ENCODE data around the gene HIVEP3. TPM values are rescaled to one million over a fixed set of nuclear protein-coding genes. Genes with fewer than 3 reads are reported as not detected.

The HIVEP3 gene
- total and polyA plus RNA-seq, 3 experiments from 2014 or later = 15.1 to 24.0 (median 23.0) TPM

GRCh38 chr1:41735139-41735538, 183.6 kb downstream of the HIVEP3 start:
- Mint-ChIP-seq H3K4me3 (no peak overlapping the region), H3K27ac (peak overlapping the region in 2 of 8 donors; percentile 7 to 16), H3K27me3 (peaks cover 0 to 4% of the 10 kb centered on the region in 2 donors), H3K9me3 (no peaks in the 10 kb centered on the region), H3K4me1 (peaks cover 26 to 30% (median 26%) of the 10 kb centered on the region in 3 donors), H3K36me3 (peaks cover 0 to 1% (median 0%) of the 10 kb centered on the region in 3 donors)
- DNase-seq = peak in 1 of 5 donors; percentile 4
- H3K27me3 ChIP-seq (ENCODE audit: insufficient read depth, low read length, poor library complexity, severe bottlenecking) = no peaks in the 10 kb centered on the region
- ChIA-PET CTCF (no interaction called here), POLR2A (no interaction called here)
- no peak overlapping the region for H3K27ac ChIP-seq (ENCODE audit: low read depth, low read length)
- H3K36me3 ChIP-seq (ENCODE audit: insufficient read depth, low read length) = no peaks in the 10 kb centered on the region
- H3K9me3 ChIP-seq (ENCODE audit: low read length) = no peaks in the 10 kb centered on the region
- peaks cover 20% of the 10 kb centered on the region for H3K4me1 ChIP-seq (ENCODE audit: insufficient read depth, low read length)
- H3K4me3 ChIP-seq (ENCODE audit: low read length) = no peak overlapping the region

- Mint-ChIP-seq H3K36me3 (peaks cover 0 to 1% (median 0%) of the 10 kb centered on the region in 3 donors), H3K4me1 (peaks cover 20 to 26% (median 21%) of the 10 kb centered on the region in 3 donors)
These were observed 184.3 kb downstream of the HIVEP3 start for GRCh38 chr1:41734201-41734970.

GRCh38 chr1:41733725-41734124, 185.0 kb downstream of the HIVEP3 start:
- no peak overlapping the region for H3K27ac Mint-ChIP-seq
- Histone ChIP-seq H3K27me3 (ENCODE audit: insufficient read depth, low read length, poor library complexity, severe bottlenecking) (no peaks in the 10 kb centered on the region), H3K4me3 (ENCODE audit: low read length) (no peak overlapping the region), H3K4me1 (ENCODE audit: insufficient read depth, low read length) (peaks cover 14% of the 10 kb centered on the region), H3K9me3 (ENCODE audit: low read length) (no peaks in the 10 kb centered on the region), H3K36me3 (ENCODE audit: insufficient read depth, low read length) (no peaks in the 10 kb centered on the region), H3K27ac (ENCODE audit: low read depth, low read length) (no peak overlapping the region)
- no peak overlapping the region for H3K4me3 Mint-ChIP-seq
- DNase-seq = no peak
- ChIA-PET CTCF (no interaction called here), POLR2A (no interaction called here)
- peaks cover 0 to 4% of the 10 kb centered on the region in 2 donors for H3K27me3 Mint-ChIP-seq
- peaks cover 0 to 1% (median 0%) of the 10 kb centered on the region in 3 donors for H3K36me3 Mint-ChIP-seq
- H3K9me3 Mint-ChIP-seq = no peaks in the 10 kb centered on the region
- peaks cover 20 to 26% (median 21%) of the 10 kb centered on the region in 3 donors for H3K4me1 Mint-ChIP-seq

More at GRCh38 chr1:41734201-41734970, 184.3 kb downstream of the HIVEP3 start:
- DNase-seq = peak in 1 of 5 donors; percentile 10
- no peaks in the 10 kb centered on the region for H3K36me3 ChIP-seq (ENCODE audit: insufficient read depth, low read length)
- H3K9me3 ChIP-seq (ENCODE audit: low read length) = no peaks in the 10 kb centered on the region
- H3K4me1 ChIP-seq (ENCODE audit: insufficient read depth, low read length) = peaks cover 14% of the 10 kb centered on the region
- H3K4me3 ChIP-seq (ENCODE audit: low read length) = no peak overlapping the region
- ChIA-PET CTCF (no interaction called here), POLR2A (no interaction called here)
- no peaks in the 10 kb centered on the region for H3K27me3 ChIP-seq (ENCODE audit: insufficient read depth, low read length, poor library complexity, severe bottlenecking)
- Mint-ChIP-seq H3K27me3 (peaks cover 0 to 4% of the 10 kb centered on the region in 2 donors), H3K4me3 (no peak overlapping the region), H3K9me3 (no peaks in the 10 kb centered on the region), H3K27ac (no peak overlapping the region)
- H3K27ac ChIP-seq (ENCODE audit: low read depth, low read length) = no peak overlapping the region

GRCh38 chr1:41733021-41733420, 185.7 kb downstream of the HIVEP3 start:
- ChIA-PET CTCF (no interaction called here), POLR2A (no interaction called here)
- Histone ChIP-seq H3K9me3 (ENCODE audit: low read length) (no peaks in the 10 kb centered on the region), H3K27ac (ENCODE audit: low read depth, low read length) (no peak overlapping the region), H3K27me3 (ENCODE audit: insufficient read depth, low read length, poor library complexity, severe bottlenecking) (no peaks in the 10 kb centered on the region), H3K4me3 (ENCODE audit: low read length) (no peak overlapping the region), H3K4me1 (ENCODE audit: insufficient read depth, low read length) (peaks cover 15% of the 10 kb centered on the region), H3K36me3 (ENCODE audit: insufficient read depth, low read length) (no peaks in the 10 kb centered on the region)
- Mint-ChIP-seq H3K27ac (no peak overlapping the region), H3K4me3 (no peak overlapping the region), H3K9me3 (no peaks in the 10 kb centered on the region), H3K27me3 (peaks cover 0 to 4% of the 10 kb centered on the region in 2 donors), H3K4me1 (peaks cover 20 to 28% (median 21%) of the 10 kb centered on the region in 3 donors), H3K36me3 (peaks cover 0 to 1% (median 0%) of the 10 kb centered on the region in 3 donors)
- DNase-seq = no peak

- Histone ChIP-seq H3K4me1 (ENCODE audit: insufficient read depth, low read length) (peaks cover 29% of the 10 kb centered on the region), H3K27ac (ENCODE audit: low read depth, low read length) (no peak overlapping the region), H3K36me3 (ENCODE audit: insufficient read depth, low read length) (no peaks in the 10 kb centered on the region), H3K27me3 (ENCODE audit: insufficient read depth, low read length, poor library complexity, severe bottlenecking) (no peaks in the 10 kb centered on the region), H3K4me3 (ENCODE audit: low read length) (no peak overlapping the region), H3K9me3 (ENCODE audit: low read length) (no peaks in the 10 kb centered on the region)
- Mint-ChIP-seq H3K4me3 (no peak overlapping the region), H3K9me3 (no peaks in the 10 kb centered on the region), H3K4me1 (peaks cover 33 to 37% (median 35%) of the 10 kb centered on the region in 3 donors), H3K27me3 (peaks cover 0 to 2% of the 10 kb centered on the region in 2 donors), H3K27ac (peak overlapping the region in 1 of 8 donors; percentile 12), H3K36me3 (peaks cover 0 to 1% (median 0%) of the 10 kb centered on the region in 3 donors)
- ChIA-PET POLR2A (interaction anchor here (0.6 kb wide), 1 partner anchor 104 kb away, joined by 3 read pairs; no protein-coding TSS in a partner anchor), CTCF (no interaction called here)
- no peak for DNase-seq
These were observed 187.1 kb downstream of the HIVEP3 start for GRCh38 chr1:41731516-41732030.

GRCh38 chr1:41730806-41731205, 187.9 kb downstream of the HIVEP3 start:
- DNase-seq = no peak
- Mint-ChIP-seq H3K4me1 (peaks cover 39 to 42% (median 40%) of the 10 kb centered on the region in 3 donors), H3K27me3 (peaks cover 0 to 2% of the 10 kb centered on the region in 2 donors), H3K36me3 (peaks cover 0 to 1% (median 0%) of the 10 kb centered on the region in 3 donors), H3K4me3 (no peak overlapping the region), H3K9me3 (no peaks in the 10 kb centered on the region), H3K27ac (no peak overlapping the region)
- Histone ChIP-seq H3K27me3 (ENCODE audit: insufficient read depth, low read length, poor library complexity, severe bottlenecking) (no peaks in the 10 kb centered on the region), H3K36me3 (ENCODE audit: insufficient read depth, low read length) (no peaks in the 10 kb centered on the region), H3K9me3 (ENCODE audit: low read length) (no peaks in the 10 kb centered on the region), H3K4me3 (ENCODE audit: low read length) (no peak overlapping the region), H3K4me1 (ENCODE audit: insufficient read depth, low read length) (peaks cover 34% of the 10 kb centered on the region), H3K27ac (ENCODE audit: low read depth, low read length) (no peak overlapping the region)
- POLR2A ChIA-PET = no interaction called here
- CTCF ChIA-PET = no interaction called here

GRCh38 chr1:41728403-41729202, 190.1 kb downstream of the HIVEP3 start:
- H3K4me1 ChIP-seq (ENCODE audit: insufficient read depth, low read length) = peaks cover 34% of the 10 kb centered on the region
- H3K36me3 ChIP-seq (ENCODE audit: insufficient read depth, low read length) = no peaks in the 10 kb centered on the region
- DNase-seq = peak in 4 of 5 donors; percentile 29 to 53 (median 46)
- ChIA-PET CTCF (interaction anchor here (0.7 kb wide), 1 partner anchor 19 kb away, joined by 4 read pairs; no protein-coding TSS in a partner anchor), POLR2A (interaction anchor here (1.1 kb wide), 1 partner anchor 22 kb away, joined by 3 read pairs; no protein-coding TSS in a partner anchor)
- H3K9me3 ChIP-seq (ENCODE audit: low read length) = no peaks in the 10 kb centered on the region
- Mint-ChIP-seq H3K4me3 (peak overlapping the region in 3 of 7 donors; percentile 58 to 91 (median 79)), H3K4me1 (peaks cover 36 to 39% (median 36%) of the 10 kb centered on the region in 3 donors), H3K27me3 (peaks cover 0 to 2% of the 10 kb centered on the region in 2 donors), H3K27ac (peak overlapping the region in 7 of 8 donors; percentile 18 to 84 (median 52)), H3K36me3 (peaks cover 0 to 1% (median 0%) of the 10 kb centered on the region in 3 donors), H3K9me3 (no peaks in the 10 kb centered on the region)
- H3K27me3 ChIP-seq (ENCODE audit: insufficient read depth, low read length, poor library complexity, severe bottlenecking) = no peaks in the 10 kb centered on the region
- H3K4me3 ChIP-seq (ENCODE audit: low read length) = no peak overlapping the region
- H3K27ac ChIP-seq (ENCODE audit: low read depth, low read length) = no peak overlapping the region
